Ramos (cell line): ENCODE data around the gene GPR33.
"Not testable (repeated sequence)": the region's sequence is repeated elsewhere in the genome, so short reads cannot be mapped to it uniquely, and the experiment has no call there.

Source experiments
- in situ Hi-C: fragments of 300-500 bp; cut with MboI; formaldehyde crosslinking; loops from one replicate; pipeline ENCODE4 v1.14.3; 2022; ENCODE audit warnings: low sequenced_read_pairs; ENCODE audit not compliant: unreplicated experiment

Gene GPR33

DNA sequence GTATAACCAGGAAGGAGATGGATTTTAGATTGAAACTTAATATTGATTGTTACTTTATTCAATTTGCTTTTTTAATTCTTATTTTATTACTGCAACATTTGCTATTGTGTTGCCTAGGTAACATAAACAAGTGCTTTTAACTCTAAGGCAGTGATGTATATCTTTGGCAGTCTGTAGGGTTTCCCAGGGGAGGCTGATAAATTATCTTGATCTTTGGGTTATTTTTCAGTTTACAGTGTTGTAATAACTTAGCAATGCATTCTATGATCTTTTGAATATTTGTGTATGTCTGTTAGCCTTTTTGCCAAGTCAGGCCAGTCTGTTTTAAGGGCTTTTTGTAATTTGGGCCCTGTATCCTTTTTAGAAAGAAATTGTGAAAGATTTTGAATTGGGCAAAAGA lies 22.7 kb downstream of the GPR33 start:
- in situ Hi-C loops: no loop called here

- in situ Hi-C loops: not testable (repeated sequence)
These were observed 25.4 kb downstream of the GPR33 start for GRCh38 chr14:31462450-31462849.

- in situ Hi-C loops: no loop called here
These were observed 26.3 kb downstream of the GPR33 start for GRCh38 chr14:31461545-31461944.

GRCh38 chr14:31457665-31458659 lies 29.9 kb downstream of the GPR33 start:
- in situ Hi-C loops: no loop called here

DNA sequence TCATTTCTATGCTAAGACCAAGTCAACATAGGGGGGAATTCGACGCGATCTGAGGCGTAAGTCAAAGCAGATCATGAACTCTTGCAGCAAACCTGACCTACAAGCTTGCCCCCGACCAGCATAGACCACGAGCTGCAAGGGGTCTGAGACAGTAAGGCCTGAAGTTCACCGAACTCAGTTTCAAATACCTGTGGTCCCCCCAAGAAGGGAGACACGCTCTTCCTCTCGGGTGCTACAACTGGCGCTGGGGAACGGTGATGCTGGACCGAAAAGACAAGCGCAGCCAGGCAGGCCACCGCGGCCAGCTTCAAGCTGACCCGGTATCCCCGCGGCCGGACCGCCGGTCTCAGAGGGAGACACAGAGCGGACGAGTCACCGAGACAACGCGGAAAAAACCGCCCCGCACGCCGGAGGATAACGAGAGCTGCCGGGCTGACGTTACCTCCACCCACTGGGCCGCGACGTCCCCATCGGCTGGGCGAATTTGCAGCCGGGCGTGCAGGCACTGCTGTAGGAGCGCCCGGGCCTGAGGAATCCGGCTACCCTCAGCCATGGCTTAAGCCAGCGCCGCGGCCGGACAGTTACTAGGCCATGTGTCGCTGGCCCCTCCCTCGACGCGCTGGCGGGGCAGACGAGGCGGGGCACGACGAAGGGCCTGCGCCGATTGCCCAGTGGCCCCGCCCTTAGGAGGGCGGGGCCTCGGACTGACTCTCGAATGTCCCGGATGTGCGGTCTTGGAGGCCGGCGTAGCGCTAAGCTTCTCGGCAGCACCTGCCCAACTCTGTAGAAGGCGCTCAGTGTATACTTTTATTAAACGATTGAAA lies 30.8 kb downstream of the GPR33 start, which contains the start of gene DTD2:
Gene DTD2 (minus strand): TSS at position 666 of the 824 bp plus-strand sequence. CDS start 113 bp downstream, at position 553.
- in situ Hi-C loops: no loop called here

GRCh38 chr14:31449971-31450610 lies 37.7 kb downstream of the GPR33 start:
- in situ Hi-C loops: no loop called here

GRCh38 chr14:31449136-31449535 lies 38.7 kb downstream of the GPR33 start:
- in situ Hi-C loops: no loop called here

GRCh38 chr14:31445703-31446102 lies 42.1 kb downstream of the GPR33 start:
- in situ Hi-C loops: no loop called here

DNA sequence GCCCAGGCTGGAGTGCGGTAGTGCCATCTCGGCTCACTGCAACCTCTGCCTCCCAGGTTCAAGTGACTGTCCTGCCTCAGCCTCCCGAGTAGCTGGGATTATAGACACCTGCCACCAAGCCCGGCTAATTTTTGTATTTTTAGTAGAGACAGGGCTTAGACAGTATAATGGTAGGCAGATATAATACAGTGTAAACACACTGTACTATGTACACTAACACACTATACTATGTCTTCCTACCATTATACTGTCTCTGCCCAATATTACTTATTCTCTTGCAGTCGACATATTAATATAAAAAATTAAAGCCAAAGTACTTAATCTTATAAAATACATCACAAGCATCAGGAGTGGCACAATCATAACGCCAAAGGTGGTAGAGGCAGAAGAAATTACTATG lies 45.6 kb downstream of the GPR33 start:
- in situ Hi-C loops: no loop called here

DNA sequence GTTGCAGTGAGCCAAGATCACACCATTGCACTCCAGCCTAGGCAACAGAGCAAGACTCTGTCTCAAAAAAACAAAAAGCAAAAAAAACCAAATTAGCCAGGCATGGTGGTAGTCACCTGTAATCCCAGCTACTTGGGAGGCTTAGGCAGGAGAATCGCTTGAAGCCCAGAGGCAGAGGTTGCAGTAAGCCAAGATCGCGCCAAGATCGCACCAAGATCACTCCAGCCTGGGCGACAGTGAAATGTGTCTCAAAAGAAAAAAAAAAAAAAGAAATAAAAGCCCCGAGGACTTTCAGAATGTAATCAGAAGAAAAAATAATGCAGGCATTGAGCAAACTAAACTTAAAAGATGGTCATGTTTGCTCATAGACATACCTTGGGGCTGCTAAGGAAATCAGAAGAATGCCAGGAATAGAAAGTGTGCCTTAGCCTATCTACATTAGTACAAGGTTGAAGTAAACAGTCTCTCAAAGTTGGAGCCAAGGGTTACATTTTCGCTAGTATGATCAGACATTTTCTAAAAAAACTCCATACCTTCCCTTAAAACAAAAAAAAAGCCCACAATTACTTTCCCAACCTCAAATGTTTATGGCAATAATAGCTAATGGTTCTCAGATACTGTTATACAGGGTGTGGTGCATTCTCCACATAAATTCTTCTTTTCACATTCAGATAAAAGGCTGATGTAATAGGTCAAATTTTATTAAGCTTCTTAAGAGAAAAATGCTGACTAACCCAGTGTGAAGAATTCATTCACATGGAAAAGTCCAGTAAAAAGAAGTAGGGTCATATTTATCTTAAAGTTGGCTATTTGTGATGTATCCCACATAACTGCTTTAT lies 46.3 kb downstream of the GPR33 start:
- in situ Hi-C loops: no loop called here

GRCh38 chr14:31440280-31440679 lies 47.6 kb downstream of the GPR33 start:
- in situ Hi-C loops: no loop called here

DNA sequence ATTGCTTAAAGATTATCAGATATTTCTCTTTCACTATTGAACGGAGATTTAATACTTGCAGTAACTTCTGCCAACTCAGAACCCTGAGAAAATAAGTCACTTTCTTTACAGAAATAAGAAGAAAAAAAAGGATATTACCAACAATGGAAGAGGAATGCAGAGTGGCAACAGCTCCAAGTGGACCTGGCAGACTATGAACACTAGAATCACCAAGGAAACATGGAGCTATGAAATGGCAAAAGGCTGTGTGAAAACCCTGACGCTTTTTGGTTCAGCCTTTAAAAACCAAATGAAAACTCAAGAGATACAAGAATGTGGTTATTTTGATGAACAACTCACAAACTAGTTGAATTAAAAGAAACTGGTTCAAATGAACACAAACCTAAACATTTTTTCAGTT lies 48.3 kb downstream of the GPR33 start:
- in situ Hi-C loops: no loop called here

GRCh38 chr14:31437045-31437691 lies 50.7 kb downstream of the GPR33 start:
- in situ Hi-C loops: not testable (repeated sequence)

DNA sequence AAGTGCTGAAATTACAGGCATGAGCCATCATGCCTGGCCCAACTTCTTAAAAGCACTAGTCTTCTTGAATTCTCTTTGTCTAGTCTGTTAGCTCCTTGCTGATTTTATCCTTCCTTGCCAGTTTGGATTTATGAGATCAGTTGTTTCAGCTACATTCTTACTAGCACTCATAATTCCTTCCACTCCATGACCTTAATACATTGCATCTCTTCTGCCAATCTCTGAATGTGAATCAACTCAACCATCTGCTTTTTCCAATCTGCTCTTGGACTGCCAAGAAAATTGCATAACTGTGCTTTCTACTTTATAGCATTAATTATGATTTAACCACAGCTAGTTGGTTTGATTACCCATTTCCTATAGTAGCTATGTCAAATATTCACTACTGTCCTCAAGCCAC lies 52.6 kb downstream of the GPR33 start:
- in situ Hi-C loops: no loop called here
